NCI-H748 (cell line): ENCODE results near the gene PCSK9.
"Not testable (repeated sequence)": the region's sequence is repeated elsewhere in the genome, so short reads cannot be mapped to it uniquely, and the experiment has no call there.

ENCODE experiments used
- DNase-seq: peaks from one replicate; lab custom pipeline; 2025; ENCODE audit not compliant: unreplicated experiment; lab: John Stamatoyannopoulos, UW

The PCSK9 gene

GRCh38 chr1:55007625-55008024, 31.7 kb upstream of the PCSK9 start:
- no peak for DNase-seq

GRCh38 chr1:55010194-55010886, 29.0 kb upstream of the PCSK9 start:
- DNase-seq, result no peak

GRCh38 chr1:55010887-55011217, 28.5 kb upstream of the PCSK9 start:
- DNase-seq, result no peak

- peak; percentile 34 for DNase-seq
These were observed 26.7 kb upstream of the PCSK9 start for GRCh38 chr1:55012661-55013060.

GRCh38 chr1:55015123-55015522, 24.2 kb upstream of the PCSK9 start:
- DNase-seq, result no peak

GRCh38 chr1:55015731-55016620, 23.4 kb upstream of the PCSK9 start:
- DNase-seq, result no peak

- DNase-seq, result no peak
These were observed 21.0 kb upstream of the PCSK9 start for GRCh38 chr1:55018395-55018794.

- peak; percentile 88 for DNase-seq
These were observed 17.3 kb upstream of the PCSK9 start for GRCh38 chr1:55021942-55022546.

GRCh38 chr1:55024163-55024562, 15.2 kb upstream of the PCSK9 start:
- not testable (repeated sequence) for DNase-seq

GRCh38 chr1:55026682-55027081, 12.7 kb upstream of the PCSK9 start:
- DNase-seq, result not testable (repeated sequence)

- not testable (repeated sequence) for DNase-seq
These were observed 8.2 kb upstream of the PCSK9 start for GRCh38 chr1:55031098-55031497.

GRCh38 chr1:55033265-55033614, 6.1 kb upstream of the PCSK9 start:
- no peak for DNase-seq

GRCh38 chr1:55034476-55035133, 4.7 kb upstream of the PCSK9 start:
- DNase-seq, result no peak

- no peak for DNase-seq
These were observed 3.4 kb upstream of the PCSK9 start for GRCh38 chr1:55035904-55036303.

GRCh38 chr1:55037733-55038551, 1.4 kb upstream of the PCSK9 start:
- DNase-seq, result no peak

GRCh38 chr1:55038552-55038838, 853 bp upstream of the PCSK9 start:
- DNase-seq, result no peak

- DNase-seq, result no peak
These were observed 390 bp upstream of the PCSK9 start for GRCh38 chr1:55038974-55039341.

- DNase-seq, result peak; percentile 10
These were observed 960 bp downstream of the PCSK9 start for GRCh38 chr1:55040083-55040932.

GRCh38 chr1:55040933-55041494, 1.7 kb downstream of the PCSK9 start:
- DNase-seq, result no peak

GRCh38 chr1:55041613-55042012, 2.3 kb downstream of the PCSK9 start:
- DNase-seq, result no peak
